OCI-LY3 (cell line): ENCODE results near the gene DNAH10.

ENCODE experiments used
- H2AFZ ChIP-seq: fragments of 200-600, 300-600 bp; shearing (Covaris generic); 2 replicates; pipeline ENCODE4 v1.6.0; 2014; ENCODE audit warnings: antibody characterized with exemption, low read depth, low read length
- H3K27ac ChIP-seq: fragments of 200-600, 300-600 bp; sonication (generic); 2 replicates; pipeline ENCODE4 v1.5.1; 2014; ENCODE audit warnings: mild to moderate bottlenecking, low read length, moderate library complexity, mixed read lengths
- H3K27me3 ChIP-seq: fragments of 200-600, 300-600 bp; sonication (generic); 2 replicates; pipeline ENCODE4 v1.6.1; 2014; ENCODE audit warnings: low read depth, low read length, mixed read lengths
- H3K36me3 ChIP-seq: fragments of 200-600, 300-600 bp; sonication (generic); replicated peaks from 2 replicates; pipeline ENCODE3; 2014; ENCODE audit warnings: low read depth, low read length, mixed read lengths
- H3K4me1 ChIP-seq: fragments of 300-600, 200-600 bp; sonication (generic); 2 replicates; pipeline ENCODE4 v1.6.1; 2014; ENCODE audit warnings: low read length, mixed read lengths
- H3K4me2 ChIP-seq: fragments of 200-600, 300-600 bp; sonication (generic); 2 replicates; pipeline ENCODE4 v1.6.1; 2014; ENCODE audit warnings: low read length, mixed read lengths
- H3K4me3 ChIP-seq: fragments of 300-600, 200-600 bp; sonication (generic); 2 replicates; pipeline ENCODE4 v1.5.1; 2014; ENCODE audit warnings: antibody characterized with exemption, mild to moderate bottlenecking, low read length, moderate library complexity
- H3K79me2 ChIP-seq: fragments of 300-600, 200-600 bp; shearing (Covaris generic); 2 replicates; pipeline ENCODE4 v1.6.1; 2014; ENCODE audit warnings: mild to moderate bottlenecking, low read length, mixed read lengths
- H3K9ac ChIP-seq: fragments of 300-600, 200-600 bp; shearing (Covaris generic); 2 replicates; pipeline ENCODE4 v1.6.0; 2014; ENCODE audit warnings: mild to moderate bottlenecking, low read length, moderate library complexity
- H3K9me3 ChIP-seq: fragments of 200-600, 300-600 bp; shearing (Covaris generic); 2 replicates; pipeline ENCODE4 v1.6.1; 2014; ENCODE audit warnings: low read length, mixed read lengths; ENCODE audit not compliant: insufficient read depth
- H4K20me1 ChIP-seq: fragments of 200-600, 300-600 bp; sonication (generic); 2 replicates; pipeline ENCODE4 v1.6.1; 2016; ENCODE audit warnings: low read length, mixed read lengths; ENCODE audit not compliant: insufficient read depth
- EZH2phosphoT487 ChIP-seq: fragments of 200-600 bp; shearing (Covaris generic); IDR thresholded peaks from 2 replicates; pipeline ENCODE4 v1.6.1; 2018; ENCODE audit warnings: antibody characterized with exemption, mixed run types, low read depth
- TF ChIP-seq, protein P1 (sequence below): fragments of 200-600, 300-600 bp; sonication (generic); IDR thresholded peaks from 2 replicates; pipeline ENCODE4 v1.5.1; 2014; ENCODE audit warnings: antibody characterized with exemption, low read length, low read depth

Gene DNAH10

DNA sequence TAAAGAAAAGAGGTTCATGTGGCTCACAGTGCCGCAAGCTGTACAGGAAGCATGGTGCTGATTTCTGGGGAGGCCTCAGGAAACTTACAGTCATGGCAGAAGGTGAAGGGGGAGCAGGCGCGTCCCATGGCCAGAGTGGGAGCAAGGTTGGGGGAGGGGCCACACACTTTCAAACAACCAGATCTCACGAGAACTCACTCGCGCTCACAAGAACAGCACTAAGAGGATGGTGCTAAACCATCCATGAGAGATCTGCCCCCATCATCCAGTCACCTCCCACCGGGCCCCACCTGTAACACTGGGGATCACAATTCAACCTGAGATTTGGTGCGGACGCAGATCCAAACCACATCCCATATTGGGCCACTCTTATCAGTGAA, 130.1 kb downstream of the DNAH10 start:
- H3K27me3 ChIP-seq, result 0 out of 2 replicates have a peak, but pooled peaks cover 5% of the 10 kb centered on the region
- H3K9ac ChIP-seq, result no peak overlapping the region
- H3K9me3 ChIP-seq, result no peaks in the 10 kb centered on the region
- TF ChIP-seq EZH2phosphoT487, result no peak
- TF ChIP-seq, protein P1, sequence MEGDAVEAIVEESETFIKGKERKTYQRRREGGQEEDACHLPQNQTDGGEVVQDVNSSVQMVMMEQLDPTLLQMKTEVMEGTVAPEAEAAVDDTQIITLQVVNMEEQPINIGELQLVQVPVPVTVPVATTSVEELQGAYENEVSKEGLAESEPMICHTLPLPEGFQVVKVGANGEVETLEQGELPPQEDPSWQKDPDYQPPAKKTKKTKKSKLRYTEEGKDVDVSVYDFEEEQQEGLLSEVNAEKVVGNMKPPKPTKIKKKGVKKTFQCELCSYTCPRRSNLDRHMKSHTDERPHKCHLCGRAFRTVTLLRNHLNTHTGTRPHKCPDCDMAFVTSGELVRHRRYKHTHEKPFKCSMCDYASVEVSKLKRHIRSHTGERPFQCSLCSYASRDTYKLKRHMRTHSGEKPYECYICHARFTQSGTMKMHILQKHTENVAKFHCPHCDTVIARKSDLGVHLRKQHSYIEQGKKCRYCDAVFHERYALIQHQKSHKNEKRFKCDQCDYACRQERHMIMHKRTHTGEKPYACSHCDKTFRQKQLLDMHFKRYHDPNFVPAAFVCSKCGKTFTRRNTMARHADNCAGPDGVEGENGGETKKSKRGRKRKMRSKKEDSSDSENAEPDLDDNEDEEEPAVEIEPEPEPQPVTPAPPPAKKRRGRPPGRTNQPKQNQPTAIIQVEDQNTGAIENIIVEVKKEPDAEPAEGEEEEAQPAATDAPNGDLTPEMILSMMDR, result no peak
- H3K36me3 ChIP-seq, result no peaks in the 10 kb centered on the region
- H3K79me2 ChIP-seq, result no peaks in the 10 kb centered on the region
- no peak overlapping the region for H3K4me3 ChIP-seq
- H2AFZ ChIP-seq, result no peak overlapping the region
- no peak overlapping the region for H3K4me2 ChIP-seq
- no peak overlapping the region for H3K27ac ChIP-seq
- no peaks in the 10 kb centered on the region for H3K4me1 ChIP-seq
- no peaks in the 10 kb centered on the region for H4K20me1 ChIP-seq

DNA sequence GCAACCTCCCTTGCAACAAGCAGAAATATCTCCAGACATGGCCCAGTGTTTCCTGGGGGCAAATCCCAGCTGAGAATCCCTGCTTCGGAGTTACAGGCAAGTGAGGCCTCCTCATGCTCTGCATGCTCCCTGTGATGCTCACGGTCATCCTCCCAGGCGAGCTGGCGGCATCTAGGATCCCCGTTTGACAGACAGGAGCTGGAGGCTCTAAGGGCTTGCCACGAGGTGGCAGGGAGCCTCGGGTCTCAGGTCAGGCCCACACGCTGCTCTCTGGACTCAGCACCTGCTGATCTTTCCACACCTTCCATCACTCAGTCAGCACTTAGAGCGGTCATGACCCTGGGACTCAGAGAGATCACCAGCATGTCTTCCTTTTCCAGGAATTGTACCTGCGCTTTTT, 130.8 kb downstream of the DNAH10 start:
- TF ChIP-seq, protein P1, result no peak
- TF ChIP-seq EZH2phosphoT487, result no peak
- Histone ChIP-seq H3K27ac (no peak overlapping the region), H3K4me1 (no peaks in the 10 kb centered on the region), H3K36me3 (no peaks in the 10 kb centered on the region), H3K79me2 (no peaks in the 10 kb centered on the region), H4K20me1 (no peaks in the 10 kb centered on the region), H3K9ac (no peak overlapping the region), H3K9me3 (no peaks in the 10 kb centered on the region), H2AFZ (no peak overlapping the region), H3K4me2 (no peak overlapping the region), H3K27me3 (0 out of 2 replicates have a peak, but pooled peaks cover 5% of the 10 kb centered on the region), H3K4me3 (no peak overlapping the region)

DNA sequence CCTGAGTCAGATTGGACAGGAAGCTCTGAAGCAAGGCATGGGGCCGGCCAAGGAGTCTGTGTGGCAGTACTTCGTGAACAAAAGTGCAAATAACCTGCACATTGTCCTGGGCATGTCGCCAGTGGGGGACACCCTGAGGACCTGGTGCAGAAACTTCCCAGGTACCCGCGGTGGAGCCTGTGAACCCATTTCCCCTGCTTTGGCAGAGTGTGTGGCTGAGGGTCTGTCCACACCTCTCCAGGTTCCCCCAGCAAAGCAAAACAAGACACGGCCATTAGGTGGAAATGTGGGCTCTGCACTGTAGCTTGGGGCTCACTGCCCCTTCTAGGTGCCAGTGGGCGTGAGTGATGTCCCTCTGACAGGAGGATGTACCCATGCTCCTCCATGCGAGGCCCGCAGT, 131.2 kb downstream of the DNAH10 start:
- no peak for TF ChIP-seq EZH2phosphoT487
- TF ChIP-seq, protein P1, result no peak
- H3K9ac ChIP-seq, result no peak overlapping the region
- no peaks in the 10 kb centered on the region for H4K20me1 ChIP-seq
- H3K36me3 ChIP-seq, result no peaks in the 10 kb centered on the region
- H3K79me2 ChIP-seq, result no peaks in the 10 kb centered on the region
- H3K4me3 ChIP-seq, result no peak overlapping the region
- H3K27ac ChIP-seq, result no peak overlapping the region
- no peaks in the 10 kb centered on the region for H3K9me3 ChIP-seq
- 0 out of 2 replicates have a peak, but pooled peaks cover 5% of the 10 kb centered on the region for H3K27me3 ChIP-seq
- H3K4me1 ChIP-seq, result no peaks in the 10 kb centered on the region
- H3K4me2 ChIP-seq, result no peak overlapping the region
- no peak overlapping the region for H2AFZ ChIP-seq

DNA sequence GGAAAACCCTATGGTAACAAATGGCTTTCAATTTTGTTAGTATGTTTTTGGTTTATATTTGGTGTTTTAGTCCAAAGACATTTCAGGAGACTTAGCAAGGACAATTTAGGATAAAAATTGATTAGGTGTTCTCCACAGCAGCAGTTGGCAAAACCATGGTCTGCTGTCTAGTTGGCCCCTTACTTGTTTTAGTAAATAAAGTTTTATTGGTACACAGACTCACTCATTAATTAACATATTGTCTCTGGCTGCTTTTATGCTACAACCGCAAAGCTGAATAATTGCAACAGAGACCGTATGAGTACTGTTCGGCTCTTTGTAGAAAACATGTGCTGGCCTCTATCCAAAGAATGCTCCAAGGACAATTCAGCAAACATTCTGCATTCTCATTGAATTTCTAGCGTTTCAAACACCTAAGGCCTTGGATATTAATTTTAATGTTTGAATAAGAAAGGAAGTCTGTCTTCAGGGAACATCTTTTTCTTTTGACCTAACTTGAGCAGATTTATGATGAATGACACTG, 132.8 kb downstream of the DNAH10 start:
- H3K4me3 ChIP-seq, result no peak overlapping the region
- no peaks in the 10 kb centered on the region for H3K79me2 ChIP-seq
- H3K27me3 ChIP-seq, result peaks cover 8% of the 10 kb centered on the region; the same call in 1 of the 2 replicates

More for the DNA sequence above, 132.8 kb downstream of the DNAH10 start:
- Histone ChIP-seq H3K9me3 (no peaks in the 10 kb centered on the region), H4K20me1 (no peaks in the 10 kb centered on the region), H3K4me1 (no peaks in the 10 kb centered on the region), H3K9ac (no peak overlapping the region), H3K4me2 (no peak overlapping the region), H3K36me3 (no peaks in the 10 kb centered on the region), H3K27ac (no peak overlapping the region), H2AFZ (no peak overlapping the region)
- TF ChIP-seq, protein P1, result no peak
